Cardiac fibroblast (primary cell): ENCODE measurements around the gene PLD3.

ENCODE experiments used
- DNase-seq, 2 donors: peaks; one replicate each; pipeline versions ENCODE4 v3.0.0 to v3.0.0-alpha.2; 2010; ENCODE audit warnings: low read depth in 2 of 2
- H3K4me3 ChIP-seq, 2 donors: replicated peaks in 1 of 2; 1 replicate in 1 of 2; 2 replicates in 1 of 2; pipeline ENCODE4 v1.5.1; 2011; ENCODE audit warnings: low read depth in 2 of 2, low read length in 2 of 2, mild to moderate bottlenecking in 2 of 2, moderate library complexity in 1 of 2
- CTCF ChIP-seq: IDR thresholded peaks from one replicate; pipeline ENCODE4 v1.5.1; 2011; ENCODE audit warnings: low read depth, mild to moderate bottlenecking, low read length, inconsistent platforms

The PLD3 gene

GRCh38 chr19:40378509-40378908 is 30.0 kb downstream of the PLD3 start:
- TF ChIP-seq CTCF = no peak
- no peak overlapping the region for H3K4me3 ChIP-seq
- DNase-seq = no peak

GRCh38 chr19:40379446-40380198 is 31.1 kb downstream of the PLD3 start:
- no peak for DNase-seq
- no peak for TF ChIP-seq CTCF
- H3K4me3 ChIP-seq = no peak overlapping the region

- no peak for DNase-seq
- TF ChIP-seq CTCF = no peak
- H3K4me3 ChIP-seq = no peak overlapping the region
These were observed 31.9 kb downstream of the PLD3 start for GRCh38 chr19:40380199-40381037.

GRCh38 chr19:40381321-40381720 is 32.8 kb downstream of the PLD3 start:
- no peak overlapping the region for H3K4me3 ChIP-seq
- TF ChIP-seq CTCF = peak; percentile 6
- DNase-seq = no peak

- no peak overlapping the region for H3K4me3 ChIP-seq
- no peak for DNase-seq
These were observed 35.3 kb downstream of the PLD3 start for GRCh38 chr19:40383668-40384248.

GRCh38 chr19:40387155-40387554 is 38.7 kb downstream of the PLD3 start:
- H3K4me3 ChIP-seq = no peak overlapping the region
- TF ChIP-seq CTCF = no peak
- DNase-seq = no peak

More at GRCh38 chr19:40383668-40384248, 35.3 kb downstream of the PLD3 start:
- no peak for TF ChIP-seq CTCF
